ENCODE results near the gene AKAP6.
"Not testable (repeated sequence)": the region's sequence is repeated elsewhere in the genome, so short reads cannot be mapped to it uniquely, and the experiment has no call there.

AKAP6 gene

GRCh38 chr14:32373174-32373573 is 44.1 kb downstream of the AKAP6 start:
- not testable (repeated sequence) for DNase-seq

- DNase-seq: no peak
These were observed 45.1 kb downstream of the AKAP6 start for GRCh38 chr14:32374155-32374554.

DNA sequence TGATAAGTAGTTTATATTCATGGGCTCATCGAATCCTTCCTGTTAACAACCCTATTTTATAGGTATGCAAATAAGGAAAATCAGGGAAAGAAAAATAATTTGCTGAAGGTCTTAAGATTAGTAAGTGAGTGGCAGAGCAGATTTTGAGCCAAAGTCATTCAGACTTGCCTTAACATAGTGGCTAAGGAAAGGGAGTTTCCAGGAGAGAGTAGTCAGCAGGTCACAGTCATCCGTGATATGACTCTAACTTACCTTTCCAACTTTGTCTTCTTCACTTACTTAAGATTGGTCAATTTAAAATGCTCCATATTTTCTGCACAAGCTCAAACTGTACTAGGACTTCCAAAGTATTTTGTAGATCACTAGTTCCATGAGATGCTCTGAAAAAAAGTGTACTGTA is 46.6 kb downstream of the AKAP6 start:
- DNase-seq: no peak

GRCh38 chr14:32377046-32377646 is 48.0 kb downstream of the AKAP6 start:
- DNase-seq: no peak

DNA sequence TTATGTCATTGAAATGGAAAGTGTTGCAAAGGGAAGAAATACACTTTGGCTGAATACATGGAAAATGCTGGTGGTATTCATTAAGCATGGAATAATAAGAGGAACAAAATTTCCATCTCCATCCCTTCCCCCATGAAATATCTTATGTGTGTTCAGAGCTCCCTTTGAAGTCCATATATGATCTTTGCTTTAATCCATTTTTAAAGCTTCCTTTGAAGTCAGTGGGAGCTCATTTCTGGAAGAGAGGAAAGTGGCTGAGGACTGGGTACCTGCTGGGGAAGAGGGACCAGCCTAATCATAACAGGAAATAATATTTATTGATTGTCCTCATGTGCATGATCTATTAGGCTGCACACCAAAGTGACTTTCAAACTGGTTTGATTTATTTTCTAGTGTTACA is 49.2 kb downstream of the AKAP6 start:
- no peak for DNase-seq

DNA sequence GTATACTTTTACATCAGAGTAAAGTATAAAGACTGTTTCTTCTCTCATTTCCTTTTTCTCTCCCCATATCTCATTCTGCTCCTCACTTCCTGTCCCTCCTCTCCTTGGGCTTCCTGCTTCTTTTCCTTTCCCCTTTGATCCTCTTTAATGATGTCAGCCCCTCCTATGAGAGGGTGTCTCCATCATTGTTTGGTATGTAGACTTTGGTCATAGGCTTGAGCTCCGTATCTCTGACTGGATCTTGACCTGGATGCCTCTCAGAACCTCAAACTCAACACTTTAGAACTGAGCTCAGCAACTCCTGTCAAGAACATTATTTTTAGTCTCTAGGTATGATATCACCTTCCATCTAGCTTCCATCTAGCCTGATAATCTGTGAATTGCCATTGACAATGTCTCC is 50.3 kb downstream of the AKAP6 start:
- no peak for DNase-seq

GRCh38 chr14:32381869-32382268 is 52.8 kb downstream of the AKAP6 start:
- DNase-seq: no peak

DNA sequence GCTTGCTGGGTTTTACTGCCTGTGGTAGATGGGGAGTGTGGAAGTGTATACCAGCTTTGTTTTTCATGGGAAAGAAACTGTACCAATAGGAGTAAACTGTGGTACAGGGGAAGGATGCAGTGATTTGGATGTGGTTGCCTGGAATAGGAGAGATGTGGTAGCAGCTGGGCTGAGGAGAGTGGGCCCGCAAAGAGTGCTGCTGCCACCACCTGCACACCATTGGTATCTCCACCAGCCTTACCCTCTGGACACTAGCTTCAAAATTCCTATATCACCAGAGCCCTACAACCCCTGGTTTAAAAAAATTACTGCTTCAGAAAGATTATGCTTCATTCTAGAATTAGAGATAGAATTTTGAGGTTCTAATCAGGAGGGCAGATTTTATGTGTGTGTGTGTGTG is 53.6 kb downstream of the AKAP6 start:
- DNase-seq: peak; percentile 21

- no peak for DNase-seq
These were observed 54.4 kb downstream of the AKAP6 start for GRCh38 chr14:32383364-32384009.

GRCh38 chr14:32384464-32384863 is 55.4 kb downstream of the AKAP6 start:
- no peak for DNase-seq

DNA sequence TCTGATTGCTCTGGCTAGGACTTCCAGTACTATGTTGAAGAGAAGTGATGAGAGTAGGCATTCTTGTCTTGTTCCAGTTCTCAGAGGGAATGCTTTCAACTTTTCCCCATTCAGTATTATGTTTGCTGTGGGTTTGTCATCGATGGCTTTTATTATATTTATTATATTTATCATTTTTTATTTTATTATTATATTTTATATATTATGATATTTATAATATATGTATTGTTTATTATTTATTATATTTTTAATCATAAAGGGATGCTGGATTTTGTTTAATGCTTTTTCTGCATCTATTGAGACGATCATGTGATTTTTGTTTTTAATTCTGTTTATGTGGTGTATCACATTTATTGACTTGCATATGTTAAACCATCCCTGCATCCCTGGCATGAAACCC is 58.2 kb downstream of the AKAP6 start:
- not testable (repeated sequence) for DNase-seq

DNA sequence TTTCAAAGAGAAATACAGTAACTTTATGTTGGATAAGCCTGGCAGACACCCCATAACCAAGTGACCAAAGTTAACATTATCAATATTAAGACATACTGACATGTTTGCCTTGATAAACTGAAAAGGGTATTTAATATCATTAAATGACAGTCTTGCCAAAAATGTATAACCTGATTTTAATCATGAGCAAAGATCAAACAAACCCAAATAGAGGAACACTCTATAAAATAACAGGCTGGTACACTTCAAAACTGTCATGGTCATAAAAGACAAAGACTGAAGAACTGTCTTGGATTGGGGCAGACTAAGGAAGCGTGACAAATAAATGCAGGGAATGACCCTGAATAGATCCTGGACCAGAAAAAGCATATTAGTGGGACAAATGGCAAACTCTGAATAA is 64.0 kb downstream of the AKAP6 start:
- DNase-seq: no peak

GRCh38 chr14:32394038-32394437 is 64.9 kb downstream of the AKAP6 start:
- DNase-seq: no peak

- DNase-seq: no peak
These were observed 67.8 kb downstream of the AKAP6 start for GRCh38 chr14:32396885-32397284.

GRCh38 chr14:32397861-32398640 is 69.0 kb downstream of the AKAP6 start:
- peak; percentile 18 for DNase-seq

GRCh38 chr14:32399920-32400319 is 70.8 kb downstream of the AKAP6 start:
- no peak for DNase-seq

DNA sequence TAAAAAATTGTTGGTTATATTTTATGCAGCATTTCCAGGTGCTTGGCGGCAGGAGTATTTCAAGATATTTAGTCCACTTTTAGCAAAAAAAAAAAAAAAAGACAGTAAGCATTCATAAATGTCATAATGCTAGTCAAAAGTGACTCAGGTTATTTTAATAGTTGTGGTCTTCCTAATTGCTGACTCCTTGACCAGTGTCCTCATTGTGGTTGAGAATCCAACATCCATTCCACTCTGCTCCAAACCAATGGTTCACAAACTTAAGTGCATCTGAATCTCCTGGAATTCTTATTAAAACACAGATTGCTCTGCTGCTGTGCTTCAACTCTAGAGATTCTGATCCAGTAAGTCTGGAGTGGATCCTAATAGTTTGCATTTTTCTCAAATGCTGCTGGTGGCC is 71.4 kb downstream of the AKAP6 start:
- DNase-seq: no peak

GRCh38 chr14:32403021-32403420 is 73.9 kb downstream of the AKAP6 start:
- no peak for DNase-seq

- DNase-seq: no peak
These were observed 74.6 kb downstream of the AKAP6 start for GRCh38 chr14:32403688-32404087.

DNA sequence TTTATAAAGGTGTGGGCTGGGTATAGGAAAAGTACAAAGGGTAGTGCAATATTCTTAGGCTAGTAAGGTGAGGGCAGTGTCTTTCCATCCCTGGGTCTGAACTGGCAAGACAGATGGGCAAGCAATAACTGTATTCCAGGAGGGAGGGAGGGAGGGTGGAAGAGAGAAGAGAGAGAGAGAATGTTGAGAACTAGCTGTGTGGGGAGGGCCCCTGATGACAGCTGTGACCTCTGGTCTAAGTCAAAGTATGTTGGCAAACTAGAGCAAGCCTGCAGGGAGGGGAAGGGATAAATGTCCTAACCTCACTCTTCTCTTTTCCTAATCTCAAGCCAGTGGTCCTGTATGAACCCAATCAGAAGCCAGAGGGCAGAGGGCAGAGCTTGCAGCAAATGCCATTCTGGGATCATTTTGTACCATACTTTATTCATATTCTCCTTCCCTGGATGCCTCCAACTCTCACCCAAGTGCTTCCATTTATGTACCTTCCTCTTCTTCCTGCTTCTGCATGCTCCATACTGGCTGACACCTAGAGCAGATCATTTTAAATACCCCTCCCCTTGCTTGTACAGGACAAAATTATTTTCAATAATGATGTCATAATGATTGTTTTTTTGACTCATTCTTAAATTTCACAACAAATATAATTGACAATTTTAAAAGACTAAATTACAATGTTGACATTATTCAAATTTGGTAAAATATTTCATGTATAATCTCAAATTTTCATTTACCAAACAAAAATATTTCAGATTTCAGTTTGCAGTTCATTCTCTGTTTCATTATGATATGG is 75.9 kb downstream of the AKAP6 start:
- DNase-seq: peak; percentile 24

DNA sequence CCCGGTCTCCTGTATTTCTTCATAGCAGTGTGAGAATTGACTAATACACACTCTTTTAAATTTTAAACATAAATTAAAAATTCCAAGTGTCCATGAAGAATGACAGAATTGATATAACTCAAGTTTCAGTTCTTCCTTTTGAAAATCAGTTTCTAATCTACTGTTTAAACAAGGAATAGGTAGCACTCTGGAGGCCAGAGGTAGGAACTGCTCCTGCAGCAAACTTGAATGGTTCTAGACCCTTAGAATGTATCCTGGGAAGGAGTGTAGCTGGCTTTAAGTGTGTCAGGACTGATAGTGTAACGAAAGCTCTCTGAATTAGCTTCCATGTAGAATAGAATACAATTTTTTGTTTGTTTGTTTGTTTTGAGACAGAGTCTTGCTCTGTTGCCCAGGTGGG is 76.8 kb downstream of the AKAP6 start:
- no peak for DNase-seq

- DNase-seq: peak; percentile 21
These were observed 78.0 kb downstream of the AKAP6 start for GRCh38 chr14:32407130-32407529.

DNA sequence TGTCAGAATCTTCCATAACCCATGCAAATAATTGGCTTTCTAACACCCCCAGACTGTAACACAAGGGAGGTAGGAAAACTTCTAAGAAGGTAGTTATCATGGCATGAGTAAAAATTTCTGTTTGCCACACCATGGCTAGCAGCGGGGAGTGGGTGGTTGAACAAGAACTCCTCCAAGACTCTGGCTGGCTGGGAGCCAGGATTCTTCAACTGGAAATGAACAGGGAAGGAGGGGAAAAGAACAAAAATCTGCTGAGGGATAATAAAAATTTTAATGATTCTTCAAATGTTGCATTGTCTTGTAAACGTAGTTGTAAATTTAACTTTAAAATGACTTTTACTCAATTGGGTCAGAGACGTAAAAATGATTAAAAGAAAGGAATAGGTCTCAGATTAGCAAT is 78.9 kb downstream of the AKAP6 start:
- DNase-seq: peak; percentile 35
